SK-N-SH (cell line): ENCODE measurements around the gene AANAT. TPM values are rescaled to one million over a fixed set of nuclear protein-coding genes. Genes with fewer than 3 reads are reported as not detected.
A peak's percentile ranks its signal among the peaks of the same experiment; 100 is the strongest.

Experiments
- CTCF ChIA-PET: fragments of 300-600, 350-600 bp; formaldehyde crosslinking; extraction: SDS; loops from one replicate; lab custom pipeline; 2021; lab: Yijun Ruan, JAX
- POLR2A ChIA-PET: fragments of 350-600 bp; sonication (Branson Sonifier 250); formaldehyde crosslinking; extraction: SDS; loops from one replicate; lab custom pipeline; 2020; ENCODE audit warnings: antibody characterized with exemption, inconsistent platforms; lab: Yijun Ruan, JAX
- DNase-seq: peaks from one replicate; pipeline ENCODE4 v3.0.0; 2012
- H2AFZ ChIP-seq: fragments of 200-600 bp; sonication (generic); 2 replicates; pipeline ENCODE4 v1.8.1; 2016; ENCODE audit warnings: antibody characterized with exemption, mild to moderate bottlenecking, low read depth
- H3F3A ChIP-seq: fragments of 200-600 bp; sonication (generic); replicated peaks from 2 replicates; pipeline ENCODE3; 2016; ENCODE audit warnings: antibody characterized with exemption, mild to moderate bottlenecking; ENCODE audit not compliant: insufficient read depth
- H3K27ac ChIP-seq, 2 experiments: fragments of 200-500 bp in 1 of 2; fragments of 200-600 bp in 1 of 2; sonication (Bioruptor generic) in 1 of 2; sonication (generic), shearing (Covaris generic) in 1 of 2; 2 replicates each; pipeline versions ENCODE4 v1.5.1 to v1.6.1; 2014 to 2016; ENCODE audit warnings: low read depth in 2 of 2, inconsistent platforms in 1 of 2, low read length in 1 of 2, mild to moderate bottlenecking in 1 of 2, mixed read lengths in 1 of 2
- H3K27me3 ChIP-seq: fragments of 200-600 bp; sonication (generic), shearing (Covaris generic); 2 replicates; pipeline ENCODE4 v1.6.1; 2016; ENCODE audit warnings: mixed run types; ENCODE audit not compliant: insufficient read depth
- H3K36me3 ChIP-seq, 2 experiments: fragments of 200-500 bp in 1 of 2; fragments of 200-600 bp in 1 of 2; sonication (Bioruptor generic) in 1 of 2; sonication (generic) in 1 of 2; replicated peaks in 1 of 2; 2 replicates each; pipeline versions ENCODE3 to v1.5.1; 2014 to 2016; ENCODE audit warnings: low read length in 1 of 2, mild to moderate bottlenecking in 1 of 2; ENCODE audit not compliant: insufficient read depth in 2 of 2, control insufficient read depth in 1 of 2
- H3K4me1 ChIP-seq, 2 experiments: fragments of 200-500 bp in 1 of 2; fragments of 200-600 bp in 1 of 2; sonication (Bioruptor generic) in 1 of 2; sonication (generic), shearing (Covaris generic) in 1 of 2; 2 replicates each; pipeline versions ENCODE4 v1.5.1 to v1.6.1; 2014 to 2016; ENCODE audit warnings: low read depth in 1 of 2, low read length in 1 of 2, mixed run types in 1 of 2; ENCODE audit not compliant: insufficient read depth in 2 of 2, control insufficient read depth in 1 of 2
- H3K4me2 ChIP-seq: fragments of 200-600 bp; sonication (generic), shearing (Covaris generic); 2 replicates; pipeline ENCODE4 v1.6.1; 2017; ENCODE audit warnings: mixed run types
- H3K4me3 ChIP-seq, 2 experiments: fragments of 200-500 bp in 1 of 2; fragments of 200-600 bp in 1 of 2; sonication (Bioruptor generic) in 1 of 2; sonication (generic), shearing (Covaris generic) in 1 of 2; 2 replicates each; pipeline versions ENCODE4 v1.5.1 to v1.8.1; 2014 to 2016; ENCODE audit warnings: low read depth in 2 of 2, inconsistent platforms in 1 of 2, low read length in 1 of 2, mild to moderate bottlenecking in 1 of 2, mixed read lengths in 1 of 2, moderate library complexity in 1 of 2
- H3K79me2 ChIP-seq: fragments of 200-600 bp; sonication (generic); 2 replicates; pipeline ENCODE4 v1.8.1; 2017; ENCODE audit warnings: mild to moderate bottlenecking; ENCODE audit not compliant: insufficient read depth
- H3K9ac ChIP-seq: fragments of 200-600 bp; sonication (generic); 2 replicates; pipeline ENCODE4 v1.6.1; 2017; ENCODE audit warnings: mixed run types
- H3K9me2 ChIP-seq: fragments of 200-600 bp; sonication (generic); 2 replicates; pipeline ENCODE4 v1.6.1; 2017; ENCODE audit warnings: mixed run types
- H3K9me3 ChIP-seq: fragments of 200-600 bp; sonication (generic); 2 replicates; pipeline ENCODE4 v1.6.1; 2017; ENCODE audit warnings: mixed run types, mild to moderate bottlenecking, moderate library complexity
- H4K20me1 ChIP-seq: fragments of 200-600 bp; sonication (generic); 2 replicates; pipeline ENCODE4 v1.6.1; 2017; ENCODE audit warnings: mild to moderate bottlenecking, mixed run types; ENCODE audit not compliant: insufficient read depth
- EP300 ChIP-seq, 2 experiments: IDR thresholded peaks; 2 replicates each; pipeline versions ENCODE4 v1.4.0 to v1.6.1; 2012; ENCODE audit warnings: borderline replicate concordance in 1 of 2, low read depth in 1 of 2, low read length in 1 of 2
- FOSL2 ChIP-seq: IDR thresholded peaks from 2 replicates; pipeline ENCODE4 v1.4.0; 2012; ENCODE audit warnings: low read depth, mild to moderate bottlenecking, moderate library complexity, borderline replicate concordance
- MEF2A ChIP-seq: IDR thresholded peaks from 2 replicates; pipeline ENCODE4 v1.4.0; 2012; ENCODE audit warnings: low read depth, borderline replicate concordance
- MXI1 ChIP-seq: IDR thresholded peaks from 2 replicates; pipeline ENCODE4 v1.6.1; 2012; ENCODE audit warnings: mild to moderate bottlenecking, low read depth, low read length, improper control_type of control experiment
- NRF1 ChIP-seq: IDR thresholded peaks from 2 replicates; pipeline ENCODE4 v1.6.1; 2012; ENCODE audit warnings: low read depth, mild to moderate bottlenecking, low read length
- RAD21 ChIP-seq: IDR thresholded peaks from 2 replicates; pipeline ENCODE4 v1.6.1; 2012; ENCODE audit warnings: mild to moderate bottlenecking, low read length
- SIN3A ChIP-seq: IDR thresholded peaks from 2 replicates; pipeline ENCODE4 v1.6.1; 2012; ENCODE audit warnings: low read depth, mild to moderate bottlenecking, low read length, moderate library complexity, borderline replicate concordance
- TAF1 ChIP-seq: IDR thresholded peaks from 2 replicates; pipeline ENCODE4 v1.6.1; 2012; ENCODE audit warnings: low read depth, mild to moderate bottlenecking, low read length, moderate library complexity, borderline replicate concordance
- TEAD4 ChIP-seq: IDR thresholded peaks from 2 replicates; pipeline ENCODE4 v1.4.0; 2012; ENCODE audit warnings: mild to moderate bottlenecking, borderline replicate concordance; ENCODE audit not compliant: insufficient read depth
- YY1 ChIP-seq: IDR thresholded peaks from 2 replicates; pipeline ENCODE4 v1.4.0; 2012; ENCODE audit warnings: low read depth, mild to moderate bottlenecking
- WGBS: methylation state at CpG from one replicate; pipeline ENCODE4 v1.1.6; 2017; ENCODE audit warnings: low lambda C conversion rate; 5-methylcytosine and 5-hydroxymethylcytosine counted together
- polyA plus RNA-seq, 3 experiments: library from polyadenylated mRNA; depleted of rRNA; stranded (reverse); fragments of >200 nt; gene quantifications; 2 replicates each; pipeline ENCODE4 v1.2.3, GENCODE V29; 2012
- TF ChIP-seq, protein P1 (sequence below): IDR thresholded peaks from 2 replicates; pipeline ENCODE4 v1.4.0; 2012; ENCODE audit warnings: low read depth
- TF ChIP-seq, protein P2 (sequence below): fragments of 200-600 bp; sonication (generic); IDR thresholded peaks from 2 replicates; pipeline ENCODE4 v1.6.1; 2017; ENCODE audit warnings: antibody characterized with exemption, mild to moderate bottlenecking, moderate library complexity
- TF ChIP-seq, protein P3 (sequence below): IDR thresholded peaks from 2 replicates; pipeline ENCODE4 v1.4.0; 2012; ENCODE audit warnings: low read depth, borderline replicate concordance

The AANAT gene
- polyA plus RNA-seq, 1 of the 3 experiments (the other 2 are of a cell fraction) = 0.26 TPM

DNA sequence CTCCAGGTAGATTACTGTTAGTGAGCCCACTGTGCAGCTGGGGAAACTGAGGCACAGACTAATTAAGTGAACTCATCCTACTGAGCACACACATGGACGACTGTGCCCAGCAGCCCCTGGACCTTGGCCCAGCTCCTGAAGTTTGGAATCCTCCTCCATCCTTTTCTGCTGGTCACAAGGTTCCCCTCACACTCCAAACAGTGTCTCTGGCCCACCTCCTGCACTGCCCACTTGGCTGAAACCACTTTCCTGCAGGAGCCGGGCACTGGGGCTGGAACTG, 30.2 kb downstream of the AANAT start:
- CTCF ChIA-PET = interaction anchor here (1.1 to 56.8 kb wide), 9 partner anchors 8 to 750 kb away, joined by 3 to 1687 read pairs (median 32); partner anchors contain the start of genes AANAT, RHBDF2 and UBE2O
- H3K36me3 ChIP-seq = no peaks in the 10 kb centered on the region
- peak overlapping the region; percentile 92 for H3K4me2 ChIP-seq
- H3K9me3 ChIP-seq = no peaks in the 10 kb centered on the region
- no peaks in the 10 kb centered on the region for H3K27me3 ChIP-seq
- peaks cover 15% of the 10 kb centered on the region for H3F3A ChIP-seq
- H3K79me2 ChIP-seq = peaks cover 24% of the 10 kb centered on the region; the same call in 1 of the 2 replicates
- peak overlapping the region; percentile 48 to 93; a peak in 3 of 4 replicates for H3K27ac ChIP-seq
- POLR2A ChIA-PET = interaction anchor here (0.6 to 1.6 kb wide), 4 partner anchors 39 to 981 kb away, joined by 3 to 6 read pairs (median 5); partner anchors contain the start of gene PRPSAP1
- H3K4me3 ChIP-seq = no peak overlapping the region
- H2AFZ ChIP-seq = no peak overlapping the region; the same call in 1 of the 2 replicates
- no peak for DNase-seq
- 45% methylated on average over 2 of the region's 2 CpGs for WGBS
- H3K9ac ChIP-seq = 0 out of 2 replicates have a peak overlapping the region, but pooled peaks have one; percentile 24
- no peaks in the 10 kb centered on the region for H4K20me1 ChIP-seq
- TF ChIP-seq TEAD4 (no peak), MXI1 (no peak), FOSL2 (no peak), EP300 (IDR thresholded peaks at IDR 0.05; ENCODE audit: borderline replicate concordance in 1 of 2, low read depth in 1 of 2, low read length in 1 of 2) (no peak), NRF1 (no peak), YY1 (no peak), SIN3A (no peak), RAD21 (no peak), TAF1 (no peak), MEF2A (no peak)
- TF ChIP-seq, protein P1, sequence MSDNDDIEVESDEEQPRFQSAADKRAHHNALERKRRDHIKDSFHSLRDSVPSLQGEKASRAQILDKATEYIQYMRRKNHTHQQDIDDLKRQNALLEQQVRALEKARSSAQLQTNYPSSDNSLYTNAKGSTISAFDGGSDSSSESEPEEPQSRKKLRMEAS = no peak
- TF ChIP-seq, protein P2, sequence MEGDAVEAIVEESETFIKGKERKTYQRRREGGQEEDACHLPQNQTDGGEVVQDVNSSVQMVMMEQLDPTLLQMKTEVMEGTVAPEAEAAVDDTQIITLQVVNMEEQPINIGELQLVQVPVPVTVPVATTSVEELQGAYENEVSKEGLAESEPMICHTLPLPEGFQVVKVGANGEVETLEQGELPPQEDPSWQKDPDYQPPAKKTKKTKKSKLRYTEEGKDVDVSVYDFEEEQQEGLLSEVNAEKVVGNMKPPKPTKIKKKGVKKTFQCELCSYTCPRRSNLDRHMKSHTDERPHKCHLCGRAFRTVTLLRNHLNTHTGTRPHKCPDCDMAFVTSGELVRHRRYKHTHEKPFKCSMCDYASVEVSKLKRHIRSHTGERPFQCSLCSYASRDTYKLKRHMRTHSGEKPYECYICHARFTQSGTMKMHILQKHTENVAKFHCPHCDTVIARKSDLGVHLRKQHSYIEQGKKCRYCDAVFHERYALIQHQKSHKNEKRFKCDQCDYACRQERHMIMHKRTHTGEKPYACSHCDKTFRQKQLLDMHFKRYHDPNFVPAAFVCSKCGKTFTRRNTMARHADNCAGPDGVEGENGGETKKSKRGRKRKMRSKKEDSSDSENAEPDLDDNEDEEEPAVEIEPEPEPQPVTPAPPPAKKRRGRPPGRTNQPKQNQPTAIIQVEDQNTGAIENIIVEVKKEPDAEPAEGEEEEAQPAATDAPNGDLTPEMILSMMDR = no peak
- TF ChIP-seq, protein P3, sequence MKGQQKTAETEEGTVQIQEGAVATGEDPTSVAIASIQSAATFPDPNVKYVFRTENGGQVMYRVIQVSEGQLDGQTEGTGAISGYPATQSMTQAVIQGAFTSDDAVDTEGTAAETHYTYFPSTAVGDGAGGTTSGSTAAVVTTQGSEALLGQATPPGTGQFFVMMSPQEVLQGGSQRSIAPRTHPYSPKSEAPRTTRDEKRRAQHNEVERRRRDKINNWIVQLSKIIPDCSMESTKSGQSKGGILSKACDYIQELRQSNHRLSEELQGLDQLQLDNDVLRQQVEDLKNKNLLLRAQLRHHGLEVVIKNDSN = no peak
- no peaks in the 10 kb centered on the region for H3K9me2 ChIP-seq
- H3K4me1 ChIP-seq = peaks cover 27 to 76% of the 10 kb centered on the region in 2 experiments; a peak in 3 of 4 replicates
